Spleen (tissue), 11 donors: ENCODE results near the gene SLC47A2. TPM values are rescaled to one million over a fixed set of nuclear protein-coding genes. Genes with fewer than 3 reads are reported as not detected.

Source experiments
- DNase-seq: peaks from one replicate; pipeline ENCODE4 v3.0.0-alpha.2; 2020
- H3K27ac ChIP-seq, 8 donors: fragments of 200-600 bp; sonication (generic) in 7 of 8; 1 replicate in 4 of 8; 2 replicates in 4 of 8; pipeline versions ENCODE4 v1.5.0 to v1.8.0; 2016 to 2021; ENCODE audit warnings: inconsistent platforms in 4 of 8, mild to moderate bottlenecking in 4 of 8, moderate library complexity in 1 of 8
- H3K27me3 ChIP-seq, 7 donors: fragments of 200-600 bp; sonication (generic) in 6 of 7; replicated peaks in 1 of 7; 1 replicate in 4 of 7; 2 replicates in 3 of 7; pipeline versions ENCODE4 v1.5.0 to v1.8.0; 2016 to 2021; ENCODE audit warnings: inconsistent platforms in 3 of 7, mild to moderate bottlenecking in 1 of 7
- H3K36me3 ChIP-seq, 6 donors: fragments of 200-600 bp; sonication (generic) in 5 of 6; 1 replicate in 4 of 6; 2 replicates in 2 of 6; pipeline versions ENCODE4 v1.5.0 to v1.8.0; 2016 to 2021; ENCODE audit warnings: inconsistent platforms in 2 of 6
- H3K4me1 ChIP-seq, 6 donors: fragments of 200-600 bp; sonication (generic) in 5 of 6; 1 replicate in 3 of 6; 2 replicates in 3 of 6; pipeline versions ENCODE4 v1.5.0 to v1.8.0; 2016 to 2021; ENCODE audit warnings: inconsistent platforms in 3 of 6
- H3K4me3 ChIP-seq, 8 donors: fragments of 200-600 bp; sonication (generic) in 7 of 8; 1 replicate in 4 of 8; 2 replicates in 4 of 8; pipeline versions ENCODE4 v1.5.0 to v1.8.0; 2016 to 2021; ENCODE audit warnings: inconsistent platforms in 4 of 8, mild to moderate bottlenecking in 4 of 8, moderate library complexity in 2 of 8
- H3K9me3 ChIP-seq, 8 donors: fragments of 200-600 bp; sonication (generic) in 7 of 8; 1 replicate in 4 of 8; 2 replicates in 4 of 8; pipeline versions ENCODE4 v1.5.0 to v1.8.0; 2016 to 2021; ENCODE audit warnings: inconsistent platforms in 4 of 8
- CTCF ChIP-seq, 11 experiments: fragments of 200-600 bp in 7 of 11; fragments of 450-650 bp in 4 of 11; sonication (generic) in 4 of 11; IDR thresholded peaks in 8 of 11; conservative IDR thresholded peaks in 3 of 11; 1 replicate in 7 of 11; 2 replicates in 4 of 11; pipeline versions ENCODE4 v1.4.0 to v1.8.0; 2016 to 2021; ENCODE audit warnings: antibody characterized with exemption in 11 of 11, inconsistent platforms in 4 of 11, mild to moderate bottlenecking in 1 of 11
- POLR2A ChIP-seq, 3 donors: fragments of 450-650 bp; IDR thresholded peaks; one replicate each; pipeline ENCODE4 v1.5.1; 2017; ENCODE audit warnings: antibody characterized with exemption in 3 of 3, mild to moderate bottlenecking in 1 of 3
- POLR2AphosphoS5 ChIP-seq, 3 donors: sonication (generic); formaldehyde crosslinking; IDR thresholded peaks; one replicate each; pipeline ENCODE4 v1.5.1; 2017; ENCODE audit warnings: antibody characterized with exemption in 3 of 3
- WGBS, 5 donors: extraction: QIAGEN DNeasy Blood & Tissue Kit in 3 of 5; methylation state at CpG; one replicate each; pipeline versions ENCODE4 v1.1.5 to v1.1.7; 2013 to 2018; 5-methylcytosine and 5-hydroxymethylcytosine counted together
- intact Hi-C: fragments of 100-400 bp; cut with DNase I; formaldehyde crosslinking; loops from one replicate; pipeline ENCODE4 v1.15.0; 2023; ENCODE audit warnings: low total_unique reads
- polyA plus RNA-seq, 3 donors: library from polyadenylated mRNA; stranded (reverse); fragments of 200-250 nt; gene quantifications; one replicate each; pipeline ENCODE4 v1.2.1, GENCODE V29; 2013
- total RNA-seq, 7 donors: library from RNA; depleted of rRNA in 3 of 7; stranded (reverse); fragments of >200 nt in 3 of 7; fragmentation: NEBNext Ultra II Directional in 4 of 7; extraction: Animal tissue kit (Norgen Biotek cat#: 25700) in 4 of 7; gene quantifications; one replicate each; pipeline versions ENCODE4 v1.1.0 to v1.2.1, GENCODE V29; 2016 to 2021
- donor health status: healthy with polysubstance abuse.
- donor health status: DM: no; HTN: no; CAD: no; lungs with moderate emphysema.
- donor health status: DM: no; HTN: no; CAD: no.
- donor health status: Bipolar disorder and iron deficiency.
- donor health status: healthy.
- donor health status: DM: no; HTN: no; CAD: no.
- donor health status: DM: yes; HTN: yes; CAD: no.

Gene SLC47A2
- total and polyA plus RNA-seq, 10 donors: 0.03 TPM; not detected in 9

GRCh38 chr17:19720210-19720475 lies 3.8 kb upstream of the SLC47A2 start:
- Histone ChIP-seq H3K27ac (no peak overlapping the region), H3K4me1 (peaks cover 6 to 28% (median 19%) of the 10 kb centered on the region in 6 donors), H3K36me3 (no peaks in the 10 kb centered on the region), H3K27me3 (no peaks in the 10 kb centered on the region), H3K9me3 (no peaks in the 10 kb centered on the region), H3K4me3 (no peak overlapping the region)
- TF ChIP-seq CTCF (IDR thresholded peaks at IDR 0.05 in 8 of 11, conservative IDR thresholded peaks at IDR 0.05 in 3 of 11) (no peak), POLR2A (IDR thresholded peaks at IDR 0.05) (no peak), POLR2AphosphoS5 (IDR thresholded peaks at IDR 0.05) (no peak)
- intact Hi-C loops: no loop called here
- WGBS, 5 donors: 56 to 83% (median 75%) methylated on average over 5 of the region's 5 CpGs
- no peak for DNase-seq

- no peak for TF ChIP-seq POLR2A (IDR thresholded peaks at IDR 0.05)
- TF ChIP-seq CTCF (IDR thresholded peaks at IDR 0.05 in 8 of 11, conservative IDR thresholded peaks at IDR 0.05 in 3 of 11): no peak
- no peak for TF ChIP-seq POLR2AphosphoS5 (IDR thresholded peaks at IDR 0.05)
- DNase-seq: no peak
- no peak overlapping the region for H3K27ac ChIP-seq
- H3K27me3 ChIP-seq: no peaks in the 10 kb centered on the region
- intact Hi-C loops: no loop called here
- peaks cover 2 to 23% (median 13%) of the 10 kb centered on the region in 6 donors for H3K4me1 ChIP-seq
- WGBS, 5 donors: 83 to 94% (median 92%) methylated on average over 19 to 23 of the region's 23 CpGs
- no peaks in the 10 kb centered on the region for H3K9me3 ChIP-seq
- H3K36me3 ChIP-seq: no peaks in the 10 kb centered on the region
- no peak overlapping the region for H3K4me3 ChIP-seq
These were observed 3.2 kb upstream of the SLC47A2 start for GRCh38 chr17:19719355-19720209.

- Histone ChIP-seq H3K27me3 (no peaks in the 10 kb centered on the region), H3K4me3 (no peak overlapping the region), H3K4me1 (peaks cover 0 to 15% (median 7%) of the 10 kb centered on the region in 6 donors), H3K27ac (no peak overlapping the region), H3K36me3 (no peaks in the 10 kb centered on the region), H3K9me3 (no peaks in the 10 kb centered on the region)
- no peak for DNase-seq
- 80 to 88% (median 83%) methylated on average over 16 to 18 of the region's 18 CpGs for WGBS, 5 donors
- intact Hi-C loops: no loop called here
- no peak for TF ChIP-seq POLR2AphosphoS5 (IDR thresholded peaks at IDR 0.05)
- no peak for TF ChIP-seq CTCF (IDR thresholded peaks at IDR 0.05 in 8 of 11, conservative IDR thresholded peaks at IDR 0.05 in 3 of 11)
- TF ChIP-seq POLR2A (IDR thresholded peaks at IDR 0.05): no peak
These were observed 2.4 kb upstream of the SLC47A2 start for GRCh38 chr17:19718613-19719354.

- H3K4me1 ChIP-seq: peaks cover 0 to 14% (median 7%) of the 10 kb centered on the region in 6 donors
- no peak overlapping the region for H3K4me3 ChIP-seq
- DNase-seq: no peak
- intact Hi-C loops: no loop called here
- no peak for TF ChIP-seq CTCF (IDR thresholded peaks at IDR 0.05 in 8 of 11, conservative IDR thresholded peaks at IDR 0.05 in 3 of 11)
- no peaks in the 10 kb centered on the region for H3K27me3 ChIP-seq
- H3K27ac ChIP-seq: no peak overlapping the region
- 83 to 88% (median 84%) methylated on average over 10 to 12 of the region's 12 CpGs for WGBS, 5 donors
- no peaks in the 10 kb centered on the region for H3K9me3 ChIP-seq
- H3K36me3 ChIP-seq: no peaks in the 10 kb centered on the region
These were observed 1.7 kb upstream of the SLC47A2 start for GRCh38 chr17:19718041-19718612.
